ENCODE results near the gene DBI. TPM values are rescaled to one million over a fixed set of nuclear protein-coding genes. Genes with fewer than 3 reads are reported as not detected.

The DBI gene
- total RNA-seq, 1 donor from 2014 or later: 75.3 TPM

DNA sequence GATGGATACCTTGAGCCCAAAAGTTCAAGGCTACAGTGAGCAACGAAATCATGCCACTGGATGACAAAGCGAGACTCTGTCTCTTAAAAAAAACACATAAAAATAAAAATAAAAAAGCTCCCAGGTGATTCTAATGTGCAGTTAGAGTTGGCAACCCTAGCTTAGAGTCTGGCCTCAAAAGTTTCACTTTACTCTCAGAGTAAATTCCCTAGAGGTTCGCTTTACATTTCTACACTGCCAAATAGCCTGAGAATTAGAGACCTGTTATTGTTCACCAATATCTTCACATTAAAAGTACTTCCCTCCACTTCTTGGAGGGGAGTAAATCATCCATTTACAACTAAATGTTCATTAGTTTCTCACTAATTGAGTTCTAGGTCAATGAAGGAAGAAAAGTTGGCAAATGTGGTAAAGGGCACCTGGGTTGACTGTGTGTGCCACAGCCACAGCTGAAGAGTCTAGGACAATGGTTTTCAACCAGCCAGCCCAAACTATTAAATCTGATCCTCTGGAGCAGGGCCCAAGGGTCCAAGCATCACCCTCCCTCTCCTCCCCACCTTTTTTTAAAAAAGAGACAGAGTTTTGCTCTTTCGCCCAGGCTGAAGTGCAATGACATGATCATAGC, 49.6 kb downstream of the DBI start:
- peaks cover 7% of the 10 kb centered on the region for H3K27me3 ChIP-seq (ENCODE audit: control insufficient read depth, insufficient read depth, low read length)
- no peaks in the 10 kb centered on the region for H3K36me3 ChIP-seq (ENCODE audit: control insufficient read depth, insufficient read depth, low read length)
- DNase-seq (ENCODE audit: low read depth) (no peak), FAIRE-seq (no peak)
- TF ChIP-seq, protein P1, sequence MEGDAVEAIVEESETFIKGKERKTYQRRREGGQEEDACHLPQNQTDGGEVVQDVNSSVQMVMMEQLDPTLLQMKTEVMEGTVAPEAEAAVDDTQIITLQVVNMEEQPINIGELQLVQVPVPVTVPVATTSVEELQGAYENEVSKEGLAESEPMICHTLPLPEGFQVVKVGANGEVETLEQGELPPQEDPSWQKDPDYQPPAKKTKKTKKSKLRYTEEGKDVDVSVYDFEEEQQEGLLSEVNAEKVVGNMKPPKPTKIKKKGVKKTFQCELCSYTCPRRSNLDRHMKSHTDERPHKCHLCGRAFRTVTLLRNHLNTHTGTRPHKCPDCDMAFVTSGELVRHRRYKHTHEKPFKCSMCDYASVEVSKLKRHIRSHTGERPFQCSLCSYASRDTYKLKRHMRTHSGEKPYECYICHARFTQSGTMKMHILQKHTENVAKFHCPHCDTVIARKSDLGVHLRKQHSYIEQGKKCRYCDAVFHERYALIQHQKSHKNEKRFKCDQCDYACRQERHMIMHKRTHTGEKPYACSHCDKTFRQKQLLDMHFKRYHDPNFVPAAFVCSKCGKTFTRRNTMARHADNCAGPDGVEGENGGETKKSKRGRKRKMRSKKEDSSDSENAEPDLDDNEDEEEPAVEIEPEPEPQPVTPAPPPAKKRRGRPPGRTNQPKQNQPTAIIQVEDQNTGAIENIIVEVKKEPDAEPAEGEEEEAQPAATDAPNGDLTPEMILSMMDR (IDR thresholded peaks at IDR 0.05; ENCODE audit: insufficient read depth, low read length, severe bottlenecking): no peak
- no peak overlapping the region for H3K4me3 ChIP-seq (ENCODE audit: low read depth, low read length)

DNA sequence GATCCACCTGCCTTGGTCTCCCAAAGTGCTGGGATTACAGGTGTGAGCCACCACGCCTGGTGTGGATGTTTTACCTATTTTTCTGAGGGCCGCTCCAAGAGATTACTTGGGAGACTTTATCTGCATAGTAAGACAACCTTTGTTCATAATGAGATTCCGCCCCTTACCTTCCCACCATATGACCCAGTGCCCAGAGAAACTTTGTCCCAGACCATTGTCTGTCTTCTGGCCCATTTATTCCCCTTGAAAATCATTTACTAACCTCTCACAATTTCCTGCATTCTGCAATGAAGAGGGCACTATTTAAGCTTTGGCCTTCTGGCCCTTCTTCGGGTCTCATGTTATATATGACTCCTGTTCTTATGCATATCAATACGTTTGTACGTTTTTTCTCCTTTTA, 51.1 kb downstream of the DBI start:
- FAIRE-seq (no peak), DNase-seq (ENCODE audit: low read depth) (no peak)
- no peak overlapping the region for H3K4me3 ChIP-seq (ENCODE audit: low read depth, low read length)
- TF ChIP-seq, protein P1 (IDR thresholded peaks at IDR 0.05; ENCODE audit: insufficient read depth, low read length, severe bottlenecking): no peak
- H3K36me3 ChIP-seq (ENCODE audit: control insufficient read depth, insufficient read depth, low read length): no peaks in the 10 kb centered on the region
- H3K27me3 ChIP-seq (ENCODE audit: control insufficient read depth, insufficient read depth, low read length): peaks cover 7% of the 10 kb centered on the region

DNA sequence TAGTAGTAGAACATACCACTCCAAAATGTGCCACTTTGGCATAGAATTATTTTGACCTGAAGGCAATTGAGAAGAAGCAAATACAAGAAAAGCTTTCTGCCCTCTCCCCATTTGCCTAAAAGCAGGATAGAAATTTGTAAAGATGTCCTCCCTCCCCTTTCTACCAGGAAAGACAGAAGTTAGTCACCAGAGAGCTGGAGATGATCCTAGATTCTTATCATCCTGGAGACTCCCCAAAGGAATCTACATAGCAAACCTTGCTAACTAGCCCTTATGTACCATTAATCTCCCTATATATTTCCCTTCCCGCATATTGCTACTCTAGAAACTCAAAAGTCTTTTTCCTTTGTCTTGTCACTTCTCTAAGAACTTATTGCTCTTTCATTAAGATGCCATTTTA, 52.3 kb downstream of the DBI start:
- H3K36me3 ChIP-seq (ENCODE audit: control insufficient read depth, insufficient read depth, low read length): no peaks in the 10 kb centered on the region
- TF ChIP-seq, protein P1 (IDR thresholded peaks at IDR 0.05; ENCODE audit: insufficient read depth, low read length, severe bottlenecking): no peak
- H3K27me3 ChIP-seq (ENCODE audit: control insufficient read depth, insufficient read depth, low read length): peaks cover 6% of the 10 kb centered on the region
- DNase-seq (ENCODE audit: low read depth) (no peak), FAIRE-seq (no peak)
- no peak overlapping the region for H3K4me3 ChIP-seq (ENCODE audit: low read depth, low read length)

DNA sequence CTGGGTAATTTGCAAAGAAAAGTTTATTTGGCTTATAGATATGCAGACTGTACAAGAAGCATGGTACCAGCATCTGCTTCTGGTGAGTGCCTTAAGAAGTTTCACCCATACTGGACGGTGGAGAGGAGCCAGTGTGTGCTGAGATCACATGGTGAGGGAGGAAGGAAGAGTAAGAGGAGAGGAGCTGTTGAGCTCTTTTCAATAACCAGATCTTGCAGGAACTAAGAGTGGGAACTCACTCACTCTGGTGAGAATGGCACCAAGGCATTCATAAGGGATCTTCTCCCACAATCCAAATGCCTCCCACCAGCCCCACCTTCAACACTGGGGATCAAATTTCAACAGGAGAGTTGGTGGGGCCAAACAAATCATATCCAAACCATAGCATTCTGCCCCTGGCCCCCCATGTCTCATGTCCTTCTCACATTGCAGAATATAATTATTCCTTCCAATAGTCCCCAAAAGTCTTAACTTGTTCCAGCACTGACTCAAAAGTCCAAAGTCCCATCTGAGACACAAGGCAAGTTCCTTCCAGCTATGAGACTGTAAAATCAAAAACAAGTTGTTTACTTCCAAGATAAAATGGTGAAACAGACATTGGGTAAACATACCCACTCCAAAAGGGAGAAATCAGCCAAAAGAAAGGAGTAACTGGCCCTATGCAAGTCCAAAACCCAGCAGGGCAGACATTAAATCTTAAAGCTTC, 53.2 kb downstream of the DBI start:
- peaks cover 9% of the 10 kb centered on the region for H3K27me3 ChIP-seq (ENCODE audit: control insufficient read depth, insufficient read depth, low read length)
- FAIRE-seq (no peak), DNase-seq (ENCODE audit: low read depth) (no peak)
- TF ChIP-seq, protein P1 (IDR thresholded peaks at IDR 0.05; ENCODE audit: insufficient read depth, low read length, severe bottlenecking): no peak
- no peaks in the 10 kb centered on the region for H3K36me3 ChIP-seq (ENCODE audit: control insufficient read depth, insufficient read depth, low read length)
- H3K4me3 ChIP-seq (ENCODE audit: low read depth, low read length): no peak overlapping the region

DNA sequence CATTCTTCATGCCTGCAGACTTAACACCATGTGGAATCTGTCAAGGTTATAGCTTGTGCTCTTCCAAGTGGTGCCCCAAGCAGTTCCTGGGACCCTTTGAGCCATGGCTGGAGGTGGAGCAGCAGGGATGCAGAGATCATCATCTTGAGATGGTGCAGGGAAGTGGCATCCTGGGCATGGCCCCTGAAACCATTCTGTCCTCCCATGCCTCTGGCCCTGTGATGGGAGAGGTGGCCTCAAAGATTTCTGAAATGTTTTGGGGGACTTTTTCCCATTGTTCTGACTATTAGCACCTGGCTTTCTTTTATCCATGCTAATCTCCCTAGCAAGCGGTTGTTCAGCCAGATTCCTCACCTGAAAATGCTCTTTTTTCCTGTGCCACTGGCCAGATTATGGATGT, 54.5 kb downstream of the DBI start:
- peaks cover 9% of the 10 kb centered on the region for H3K27me3 ChIP-seq (ENCODE audit: control insufficient read depth, insufficient read depth, low read length)
- TF ChIP-seq, protein P1 (IDR thresholded peaks at IDR 0.05; ENCODE audit: insufficient read depth, low read length, severe bottlenecking): no peak
- FAIRE-seq (no peak), DNase-seq (ENCODE audit: low read depth) (no peak)
- H3K36me3 ChIP-seq (ENCODE audit: control insufficient read depth, insufficient read depth, low read length): no peaks in the 10 kb centered on the region
- H3K4me3 ChIP-seq (ENCODE audit: low read depth, low read length): no peak overlapping the region
